ENCODE results near the gene ARHGEF16.

The ARHGEF16 gene

GRCh38 chr1:3469849-3470649 lies 15.6 kb downstream of the ARHGEF16 start (continued):
- TF ChIP-seq REST (tag by site-specific recombination; IDR thresholded peaks at IDR 0.05) (no peak), ZSCAN5A (tag by site-specific recombination; IDR thresholded peaks at IDR 0.05) (no peak)

- peaks cover 0 to 10% of the 10 kb centered on the region in 2 experiments; a peak in 1 of 3 replicates for H3K36me3 ChIP-seq (ENCODE audit: control insufficient read depth in 2 of 2, insufficient read depth in 1 of 2, low read length in 2 of 2)
- TF ChIP-seq SCRT1 (tag by site-specific recombination; IDR thresholded peaks at IDR 0.05; ENCODE audit: borderline replicate concordance) (no peak), KLF16 (tag by site-specific recombination; IDR thresholded peaks at IDR 0.05) (no peak), ZNF513 (tag by site-specific recombination; IDR thresholded peaks at IDR 0.05) (no peak), KLF1 (tag by site-specific recombination; IDR thresholded peaks at IDR 0.05) (peak; percentile 72), ZSCAN4 (tag by site-specific recombination; IDR thresholded peaks at IDR 0.05) (0 out of 2 replicates have a peak, but pooled peaks have one; percentile 70), YY2 (tag by site-specific recombination; IDR thresholded peaks at IDR 0.05) (no peak), EGR2 (tag by site-specific recombination; IDR thresholded peaks at IDR 0.05; ENCODE audit: low read depth) (peak; percentile 99), ZNF610 (tag by site-specific recombination; IDR thresholded peaks at IDR 0.05; ENCODE audit: borderline replicate concordance) (no peak), ZFHX2 (tag by site-specific recombination; conservative IDR thresholded peaks at IDR 0.05) (peak; percentile 100), ZFP69B (tag by site-specific recombination; IDR thresholded peaks at IDR 0.05) (no peak)
- CTCF ChIA-PET = interaction anchor here (0.6 to 2.1 kb wide), 5 partner anchors 14 to 155 kb away, joined by 3 to 25 read pairs (median 6); no protein-coding TSS in a partner anchor
- no peaks in the 10 kb centered on the region for H3K4me1 ChIP-seq (ENCODE audit: control insufficient read depth, insufficient read depth, low read length)
- H3K27ac ChIP-seq (ENCODE audit: extremely low read depth, low read depth, low read length) = no peak overlapping the region
- H3K4me3 ChIP-seq (ENCODE audit: low read depth, low read length) = no peak overlapping the region
- POLR2A ChIA-PET = interaction anchor here (0.9 to 1.2 kb wide), 2 partner anchors 18 to 207 kb away, joined by 3 to 5 read pairs; no protein-coding TSS in a partner anchor
- no peaks in the 10 kb centered on the region for H3K9me3 ChIP-seq (ENCODE audit: control insufficient read depth, insufficient read depth, low read depth, low read length)
Measured at GRCh38 chr1:3470650-3471355, 16.3 kb downstream of the ARHGEF16 start.
